ENCODE data around the gene GALNS. TPM values are rescaled to one million over a fixed set of nuclear protein-coding genes. Genes with fewer than 3 reads are reported as not detected.

The GALNS gene
- total RNA-seq, 1 experiment from 2014 or later, result 62.3 TPM

- no peak overlapping the region for H3K4me3 ChIP-seq
- POLR2A ChIA-PET (ENCODE audit: unreplicated experiment), result no interaction called here
These were observed 18.3 kb upstream of the GALNS start for GRCh38 chr16:88874938-88875599.

GRCh38 chr16:88872650-88873331 is 16.0 kb upstream of the GALNS start:
- no peak overlapping the region for H2AFZ ChIP-seq
- no peaks in the 10 kb centered on the region for H3K9me3 ChIP-seq (ENCODE audit: insufficient read depth, low read depth)
- no peaks in the 10 kb centered on the region for H3K79me2 ChIP-seq (ENCODE audit: low read depth)
- TF ChIP-seq CTCF (conservative IDR thresholded peaks at IDR 0.05), result no peak
- TF ChIP-seq EZH2 (IDR thresholded peaks at IDR 0.05; ENCODE audit: low read depth), result no peak
- no peak overlapping the region for H3K4me3 ChIP-seq
- H3K4me1 ChIP-seq (replicated peaks; ENCODE audit: insufficient read depth), result no peaks in the 10 kb centered on the region
- no peak overlapping the region for H3K27ac ChIP-seq
- H4K20me1 ChIP-seq (ENCODE audit: insufficient read depth), result no peaks in the 10 kb centered on the region; the same call in 1 of the 2 replicates
- peaks cover 96% of the 10 kb centered on the region for H3K27me3 ChIP-seq (ENCODE audit: insufficient read depth, low read depth)
- ChIA-PET CTCF (no interaction called here), POLR2A (ENCODE audit: unreplicated experiment) (no interaction called here)
- intact Hi-C loops (cut with micrococcal nuclease; ENCODE audit: unreplicated experiment), result no loop called here
- BruUV-seq (replicated peaks), result no TSS peak
- no peaks in the 10 kb centered on the region for H3F3A ChIP-seq (ENCODE audit: insufficient read depth, low read depth)
- no peaks in the 10 kb centered on the region for H3K36me3 ChIP-seq (ENCODE audit: low read depth)
- no peak for DNase-seq
- H3K4me2 ChIP-seq, result no peak overlapping the region
- H3K9me2 ChIP-seq (ENCODE audit: insufficient read depth), result no peaks in the 10 kb centered on the region

More at GRCh38 chr16:88874938-88875599, 18.3 kb upstream of the GALNS start:
- no peak for DNase-seq
- intact Hi-C loops (cut with micrococcal nuclease; ENCODE audit: unreplicated experiment), result no loop called here
- Histone ChIP-seq H2AFZ (no peak overlapping the region), H3K27me3 (ENCODE audit: insufficient read depth, low read depth) (peaks cover 95% of the 10 kb centered on the region), H3K4me1 (replicated peaks; ENCODE audit: insufficient read depth) (no peaks in the 10 kb centered on the region), H3K79me2 (ENCODE audit: low read depth) (no peaks in the 10 kb centered on the region), H3K4me2 (no peak overlapping the region), H3F3A (ENCODE audit: insufficient read depth, low read depth) (no peaks in the 10 kb centered on the region), H3K9me3 (ENCODE audit: insufficient read depth, low read depth) (no peaks in the 10 kb centered on the region), H3K36me3 (ENCODE audit: low read depth) (no peaks in the 10 kb centered on the region), H4K20me1 (ENCODE audit: insufficient read depth) (no peaks in the 10 kb centered on the region; the same call in 1 of the 2 replicates), H3K9me2 (ENCODE audit: insufficient read depth) (no peaks in the 10 kb centered on the region), H3K27ac (no peak overlapping the region)
- CTCF ChIA-PET, result no interaction called here
- BruUV-seq (replicated peaks), result no TSS peak
- TF ChIP-seq CTCF (conservative IDR thresholded peaks at IDR 0.05) (no peak), EZH2 (IDR thresholded peaks at IDR 0.05; ENCODE audit: low read depth) (no peak)

- Histone ChIP-seq H3K27me3 (ENCODE audit: insufficient read depth, low read depth) (peaks cover 96% of the 10 kb centered on the region), H3K4me1 (replicated peaks; ENCODE audit: insufficient read depth) (no peaks in the 10 kb centered on the region), H3K9me2 (ENCODE audit: insufficient read depth) (no peaks in the 10 kb centered on the region), H3K79me2 (ENCODE audit: low read depth) (no peaks in the 10 kb centered on the region), H4K20me1 (ENCODE audit: insufficient read depth) (no peaks in the 10 kb centered on the region), H3K4me2 (no peak overlapping the region), H3K27ac (no peak overlapping the region), H3K4me3 (no peak overlapping the region), H3F3A (ENCODE audit: insufficient read depth, low read depth) (no peaks in the 10 kb centered on the region), H3K9me3 (ENCODE audit: insufficient read depth, low read depth) (no peaks in the 10 kb centered on the region), H3K36me3 (ENCODE audit: low read depth) (no peaks in the 10 kb centered on the region), H2AFZ (no peak overlapping the region)
- no peak for DNase-seq
- POLR2A ChIA-PET (ENCODE audit: unreplicated experiment), result no interaction called here
- intact Hi-C loops (cut with micrococcal nuclease; ENCODE audit: unreplicated experiment), result no loop called here
- no peak for TF ChIP-seq CTCF (conservative IDR thresholded peaks at IDR 0.05)
- no TSS peak for BruUV-seq (replicated peaks)
- CTCF ChIA-PET, result no interaction called here
These were observed 15.1 kb upstream of the GALNS start for GRCh38 chr16:88871730-88872416.
